GM21515 (cell line): ENCODE measurements around the gene DMXL1.
A peak's percentile ranks its signal among the peaks of the same experiment; 100 is the strongest.
"Not testable (repeated sequence)": the region's sequence is repeated elsewhere in the genome, so short reads cannot be mapped to it uniquely, and the experiment has no call there.

Source experiments
- ATAC-seq: cut with Tn5 transposase; IDR thresholded peaks from one replicate; pipeline ENCODE4 v1.9.1; 2021; ENCODE audit not compliant: unreplicated experiment

The DMXL1 gene

GRCh38 chr5:119067450-119067849 is 3.4 kb upstream of the DMXL1 start:
- ATAC-seq: no peak

- ATAC-seq: peak; percentile 57
Measured at GRCh38 chr5:119070578-119070827, 384 bp upstream of the DMXL1 start.

- ATAC-seq: peak; percentile 13
Measured at GRCh38 chr5:119071561-119071995, 691 bp downstream of the DMXL1 start.

DNA sequence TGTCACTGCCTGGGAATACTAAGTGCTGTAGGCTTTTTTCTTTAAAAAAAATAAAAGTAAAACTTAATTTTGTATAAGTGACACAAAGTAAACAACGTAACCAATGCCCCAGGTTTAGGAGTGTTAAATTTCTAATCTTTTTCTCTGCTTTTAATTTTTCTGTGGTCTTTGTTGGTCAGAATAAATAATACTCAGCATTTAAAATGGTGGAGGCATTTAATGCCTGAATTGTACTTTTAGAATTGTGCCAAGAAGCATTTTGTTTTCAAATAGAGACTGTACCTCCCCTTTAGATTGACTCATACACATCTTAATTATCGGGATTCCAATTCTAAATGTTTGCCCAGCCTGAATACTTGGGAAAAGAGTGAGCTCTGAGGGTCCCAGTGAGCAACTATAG is 1.6 kb downstream of the DMXL1 start:
- no peak for ATAC-seq

GRCh38 chr5:119073746-119074337 is 3.0 kb downstream of the DMXL1 start:
- ATAC-seq: not testable (repeated sequence)

GRCh38 chr5:119074419-119074818 is 3.5 kb downstream of the DMXL1 start:
- ATAC-seq: peak; percentile 13

- not testable (repeated sequence) for ATAC-seq
Measured at GRCh38 chr5:119075269-119075668, 4.4 kb downstream of the DMXL1 start.

DNA sequence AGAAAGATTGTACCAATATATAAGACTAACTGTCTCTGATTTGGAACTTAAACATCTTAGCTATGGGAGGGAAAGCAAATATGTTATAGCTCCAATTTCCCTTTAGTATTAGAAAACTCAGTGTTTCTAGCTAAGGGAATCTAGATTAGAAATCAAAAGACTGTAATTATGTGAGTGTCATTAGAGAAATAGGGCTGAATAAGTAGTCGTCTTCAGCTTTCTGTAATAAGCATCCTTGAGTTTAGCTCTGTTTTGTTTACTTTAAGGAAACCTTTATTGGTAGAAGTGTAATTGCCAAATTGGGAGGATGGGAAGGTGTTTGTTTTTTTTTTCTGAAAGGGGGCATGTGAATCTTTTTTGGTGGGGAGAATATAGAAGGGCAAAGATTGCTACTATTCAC is 5.2 kb downstream of the DMXL1 start:
- no peak for ATAC-seq

GRCh38 chr5:119077444-119077843 is 6.6 kb downstream of the DMXL1 start:
- no peak for ATAC-seq

GRCh38 chr5:119078071-119078846 is 7.4 kb downstream of the DMXL1 start:
- ATAC-seq: no peak

GRCh38 chr5:119078861-119079260 is 8.0 kb downstream of the DMXL1 start:
- no peak for ATAC-seq

DNA sequence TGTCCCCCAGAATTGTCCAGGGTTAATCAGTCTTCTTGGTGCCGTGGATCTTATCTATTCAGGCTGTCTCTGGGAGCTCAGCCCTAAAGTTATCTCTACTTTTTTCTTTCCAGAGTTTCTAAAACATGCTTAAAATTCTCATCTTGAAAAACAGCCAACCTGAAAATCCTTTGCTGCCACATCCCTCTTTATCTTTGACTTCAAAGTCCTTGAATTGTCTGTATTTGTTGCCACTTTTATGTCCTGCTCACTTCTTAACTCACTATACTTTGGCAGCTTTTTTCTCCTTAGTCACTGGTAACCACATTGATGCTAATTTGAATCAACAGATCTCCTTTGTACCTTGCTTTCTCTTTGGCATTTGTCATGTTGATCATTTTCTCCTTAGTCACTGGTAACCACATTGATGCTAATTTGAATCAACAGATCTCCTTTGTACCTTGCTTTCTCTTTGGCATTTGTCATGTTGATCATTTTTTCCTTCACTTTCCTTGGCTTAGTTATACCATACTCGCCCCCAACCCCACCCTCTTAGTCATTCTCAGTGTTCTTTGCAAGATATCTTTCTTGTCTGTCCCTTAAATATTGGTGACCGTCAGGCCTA is 8.5 kb downstream of the DMXL1 start:
- ATAC-seq: peak; percentile 37

DNA sequence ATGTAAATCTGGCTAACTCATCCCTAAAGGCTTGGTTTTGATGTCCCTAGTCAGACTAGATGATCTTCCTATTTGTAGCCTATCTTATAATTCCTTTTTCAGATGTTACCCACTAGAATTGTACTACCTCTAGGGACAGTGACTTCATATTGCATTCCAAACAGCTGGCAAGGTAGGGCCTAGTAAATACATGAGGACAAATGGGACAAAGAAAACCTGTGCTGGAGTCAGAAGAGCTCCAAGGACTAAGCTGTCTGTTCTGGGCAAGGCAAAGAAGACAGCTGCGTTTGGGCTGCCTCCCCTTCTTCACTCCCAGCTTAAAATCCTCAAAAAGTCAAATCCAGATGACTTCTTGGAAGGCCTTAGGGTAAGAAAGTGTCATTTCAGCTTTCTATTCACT is 10.0 kb downstream of the DMXL1 start:
- ATAC-seq: no peak

GRCh38 chr5:119082691-119083090 is 11.8 kb downstream of the DMXL1 start:
- ATAC-seq: no peak

- no peak for ATAC-seq
Measured at GRCh38 chr5:119083679-119084078, 12.8 kb downstream of the DMXL1 start.

- no peak for ATAC-seq
Measured at GRCh38 chr5:119088438-119088837, 17.6 kb downstream of the DMXL1 start.

DNA sequence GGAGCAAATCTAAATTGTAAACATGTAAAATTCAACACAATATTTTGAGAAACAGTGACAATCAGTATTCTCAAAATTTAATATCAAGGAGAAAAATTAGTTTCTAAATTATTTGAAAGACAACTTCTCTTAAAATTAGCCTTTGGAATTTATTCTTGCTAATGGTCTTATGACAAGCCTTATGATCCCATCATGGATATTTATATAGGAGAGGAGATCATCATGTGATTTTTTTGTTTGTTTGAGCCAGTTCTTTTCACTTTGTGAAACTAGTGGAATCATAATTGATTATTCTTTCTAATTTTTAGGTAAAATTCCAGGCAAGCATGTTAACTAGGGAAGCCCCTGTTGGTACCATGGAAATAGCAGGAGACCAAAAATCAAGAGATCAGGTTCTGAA is 24.7 kb downstream of the DMXL1 start:
- ATAC-seq: no peak

GRCh38 chr5:119105971-119106370 is 35.1 kb downstream of the DMXL1 start:
- ATAC-seq: no peak

DNA sequence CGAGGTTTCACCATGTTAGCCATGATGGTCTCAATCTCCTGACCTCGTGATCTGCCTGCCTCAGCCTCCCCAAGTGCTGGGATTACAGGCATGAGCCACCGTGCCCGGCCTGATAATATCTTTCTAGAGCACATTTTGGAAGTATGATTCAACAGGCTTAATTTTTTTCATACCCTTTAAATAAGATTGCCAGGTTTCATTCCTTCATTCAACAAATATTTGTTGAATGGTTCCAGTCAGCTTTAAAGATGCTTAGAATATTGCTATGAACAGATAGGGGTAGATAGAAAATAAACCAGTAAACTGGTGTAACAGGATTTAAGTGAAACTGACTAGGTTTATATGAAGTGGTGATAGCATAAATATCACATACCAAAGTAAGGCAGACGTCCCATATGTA is 41.3 kb downstream of the DMXL1 start:
- ATAC-seq: no peak

DNA sequence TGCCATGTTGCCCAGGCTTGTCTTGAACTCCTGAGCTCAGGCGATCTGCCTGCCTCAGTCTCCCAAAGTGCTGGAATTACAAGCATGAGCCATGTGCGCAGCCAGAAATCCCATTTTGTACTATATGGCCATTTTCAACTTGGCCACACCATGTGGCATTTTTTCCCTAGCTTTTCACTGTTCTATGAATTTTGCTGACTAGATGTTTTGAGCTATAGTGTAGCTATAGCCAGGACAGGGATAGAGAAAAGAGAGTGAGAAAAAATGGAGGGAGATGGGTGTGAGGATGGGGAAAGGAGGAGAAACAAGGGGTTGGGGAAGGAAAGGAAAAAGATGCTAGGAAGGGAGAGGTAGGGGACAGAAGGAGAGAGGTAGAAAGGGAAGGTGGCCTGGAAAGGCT is 46.4 kb downstream of the DMXL1 start:
- ATAC-seq: no peak

DNA sequence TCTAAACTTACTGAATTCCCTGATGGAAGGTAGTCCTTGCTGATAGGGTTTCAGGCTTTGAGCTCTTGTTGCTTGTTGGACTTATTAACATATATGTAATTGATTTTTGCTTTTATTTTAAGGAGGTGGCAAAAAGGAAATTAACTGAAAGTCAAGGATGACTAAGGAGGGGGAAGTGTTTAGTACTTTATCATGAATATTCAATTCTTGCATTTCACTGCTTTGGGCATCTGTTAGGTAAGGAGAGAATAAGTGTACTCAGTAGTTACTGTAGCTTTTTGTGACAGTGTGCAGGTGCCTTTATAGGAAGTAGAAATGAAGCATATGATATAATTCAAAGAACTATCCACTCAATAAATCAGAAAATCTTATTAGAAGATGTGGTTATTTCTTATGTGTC is 47.1 kb downstream of the DMXL1 start:
- ATAC-seq: no peak

- ATAC-seq: no peak
Measured at GRCh38 chr5:119120893-119121292, 50.0 kb downstream of the DMXL1 start.

DNA sequence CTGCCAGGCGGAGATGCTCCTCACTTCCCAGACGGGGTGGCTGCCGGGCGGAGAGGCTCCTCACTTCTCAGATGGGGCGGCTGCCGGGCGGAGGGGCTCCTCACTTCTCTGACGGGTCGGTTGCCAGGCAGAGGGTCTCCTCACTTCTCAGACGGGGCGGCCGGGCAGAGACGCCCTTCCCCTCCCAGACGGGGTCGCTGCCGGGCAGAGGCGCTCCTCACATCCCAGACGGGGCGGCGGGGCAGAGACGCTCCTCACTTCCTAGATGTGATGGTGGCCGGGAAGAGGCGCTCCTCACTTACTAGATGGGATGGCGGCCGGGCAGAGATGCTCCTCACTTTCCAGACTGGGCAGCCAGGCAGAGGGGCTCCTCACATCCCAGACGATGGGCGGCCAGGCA is 51.6 kb downstream of the DMXL1 start:
- ATAC-seq: not testable (repeated sequence)
